Mucosa of descending colon (tissue), 3 donors: ENCODE measurements around the gene SLX9. TPM values are rescaled to one million over a fixed set of nuclear protein-coding genes. Genes with fewer than 3 reads are reported as not detected.
"Not testable (repeated sequence)": the region's sequence is repeated elsewhere in the genome, so short reads cannot be mapped to it uniquely, and the experiment has no call there.

Experiments used
- ATAC-seq: fragments of 200-7000 bp; cut with Tn5 transposase; one replicate; pipeline ENCODE4 v1.9.1; 2020; ENCODE audit warnings: mild to moderate bottlenecking, moderate library complexity
- DNase-seq, 3 donors: peaks; one replicate each; pipeline ENCODE4 v3.0.0-alpha.2; 2020
- H3K36me3 ChIP-seq: fragments of 200-600 bp; one replicate; pipeline ENCODE4 v1.8.0; 2021; ENCODE audit warnings: low read depth, mild to moderate bottlenecking
- H3K4me1 ChIP-seq: fragments of 200-600 bp; one replicate; pipeline ENCODE4 v1.8.0; 2021; ENCODE audit warnings: low read depth, mild to moderate bottlenecking
- H3K4me3 ChIP-seq: fragments of 200-600 bp; one replicate; pipeline ENCODE4 v1.8.0; 2021; ENCODE audit warnings: mild to moderate bottlenecking
- H3K9me3 ChIP-seq: fragments of 200-600 bp; one replicate; pipeline ENCODE4 v1.8.0; 2021; ENCODE audit warnings: mild to moderate bottlenecking
- CTCF ChIP-seq: fragments of 200-600 bp; IDR thresholded peaks from one replicate; pipeline ENCODE4 v1.8.0; 2022; ENCODE audit warnings: antibody characterized with exemption, mild to moderate bottlenecking
- intact Hi-C, 2 donors: fragments of 100-400 bp; cut with DNase I in 1 of 2; cut with micrococcal nuclease in 1 of 2; formaldehyde crosslinking; loops; one replicate each; pipeline versions ENCODE4 v1.11.0 to v1.11.1; 2022; cut with DNase I, micrococcal nuclease
- total RNA-seq, 3 donors: library from RNA; stranded (reverse); fragmentation: NEBNext Ultra II Directional in 2 of 3; extraction: Animal tissue kit (Norgen Biotek cat#: 25700) in 2 of 3; gene quantifications; one replicate each; pipeline versions ENCODE4 v1.2.1 to v1.2.4, GENCODE V29; 2021 to 2023
- donor health status: DM: no; HTN: no; CAD: no; lungs with moderate emphysema.
- donor health status: DM: no; HTN: no; CAD: no.
- donor health status: DM: no; HTN: yes; CAD: no.

The SLX9 gene
- total RNA-seq, 3 donors from 2014 or later = 19.8 to 42.2 (median 20.9) TPM

- H3K4me3 ChIP-seq = no peak overlapping the region
- intact Hi-C loops = no loop called here
- no peaks in the 10 kb centered on the region for H3K36me3 ChIP-seq
Observed at GRCh38 chr21:44911384-44912157, 28.3 kb upstream of the SLX9 start.

DNA sequence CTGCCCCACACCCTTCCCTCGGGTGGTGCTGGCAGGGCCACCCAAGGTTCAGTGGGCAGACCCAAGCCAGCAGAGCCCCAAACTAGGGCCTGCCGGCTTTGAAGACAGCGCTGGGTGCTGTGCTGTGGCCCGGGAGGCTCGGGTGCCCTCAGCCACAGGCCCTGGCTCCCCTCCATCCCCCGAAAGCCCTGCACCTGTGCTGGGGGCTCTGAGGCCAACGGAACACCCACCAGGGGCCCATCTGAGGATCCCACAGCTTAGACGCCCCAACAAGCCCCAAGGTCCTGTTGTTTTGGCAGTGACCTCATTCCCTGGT, 27.7 kb upstream of the SLX9 start:
- Histone ChIP-seq H3K36me3 (no peaks in the 10 kb centered on the region), H3K4me1 (peaks cover 10% of the 10 kb centered on the region), H3K9me3 (no peaks in the 10 kb centered on the region), H3K4me3 (no peak overlapping the region)
- intact Hi-C loops = no loop called here
- ATAC-seq (no peak), DNase-seq (peak in 1 of 3 donors; percentile 63)
- no peak for TF ChIP-seq CTCF

More at GRCh38 chr21:44911384-44912157, 28.3 kb upstream of the SLX9 start:
- peak; percentile 87 for ATAC-seq
- peaks cover 10% of the 10 kb centered on the region for H3K4me1 ChIP-seq
- TF ChIP-seq CTCF = peak; percentile 57
- H3K9me3 ChIP-seq = no peaks in the 10 kb centered on the region
- DNase-seq = peak; percentile 89 to 96 (median 94)

GRCh38 chr21:44912506-44913412, 27.1 kb upstream of the SLX9 start:
- H3K9me3 ChIP-seq, H3K4me1 ChIP-seq, ATAC-seq, intact Hi-C loops, H3K4me3 ChIP-seq, H3K36me3 ChIP-seq: not testable (repeated sequence)
- peak in 1 of 3 donors; percentile 51 for DNase-seq

DNA sequence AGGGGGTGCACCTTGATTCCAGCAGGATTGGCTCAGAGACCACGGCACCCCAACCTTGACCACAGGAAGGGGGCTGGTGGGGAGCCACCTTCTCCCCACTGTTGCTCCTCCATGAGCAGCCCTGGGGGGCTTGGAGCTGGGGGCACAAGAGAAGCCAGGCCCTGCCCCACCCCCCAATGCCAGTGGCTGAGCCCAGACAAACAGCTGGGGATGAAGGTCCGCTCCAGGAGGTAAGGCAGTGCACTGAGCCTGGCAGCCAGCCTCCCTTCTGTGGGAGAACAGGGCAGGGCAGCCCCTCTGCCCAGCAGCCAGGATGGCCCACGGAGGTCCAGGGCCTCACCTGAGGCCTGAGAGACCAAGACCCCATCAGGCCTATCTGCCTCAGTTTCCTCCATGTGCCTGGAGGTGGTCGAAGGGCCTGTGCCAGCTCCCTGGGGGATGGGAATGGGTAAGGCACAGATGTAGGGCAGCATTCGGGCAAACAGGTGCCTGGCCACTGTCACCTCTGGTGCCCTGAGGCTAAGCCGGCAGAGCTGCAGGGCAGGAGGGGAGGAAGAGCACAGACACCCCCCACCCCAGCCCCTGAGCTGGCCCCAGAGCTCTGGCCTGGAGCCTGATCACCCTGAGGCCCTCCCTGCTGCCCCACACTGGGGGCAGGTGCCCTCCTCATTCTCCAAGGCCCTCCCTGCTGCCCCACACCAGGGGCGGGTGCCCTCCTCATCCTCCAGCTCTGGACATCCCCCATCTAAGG, 26.2 kb upstream of the SLX9 start:
- no peak for ATAC-seq
- no peaks in the 10 kb centered on the region for H3K9me3 ChIP-seq
- peak in 1 of 3 donors; percentile 56 for DNase-seq
- TF ChIP-seq CTCF = no peak
- intact Hi-C loops = no loop called here
- no peaks in the 10 kb centered on the region for H3K36me3 ChIP-seq
- H3K4me3 ChIP-seq = no peak overlapping the region
- H3K4me1 ChIP-seq = peaks cover 10% of the 10 kb centered on the region

DNA sequence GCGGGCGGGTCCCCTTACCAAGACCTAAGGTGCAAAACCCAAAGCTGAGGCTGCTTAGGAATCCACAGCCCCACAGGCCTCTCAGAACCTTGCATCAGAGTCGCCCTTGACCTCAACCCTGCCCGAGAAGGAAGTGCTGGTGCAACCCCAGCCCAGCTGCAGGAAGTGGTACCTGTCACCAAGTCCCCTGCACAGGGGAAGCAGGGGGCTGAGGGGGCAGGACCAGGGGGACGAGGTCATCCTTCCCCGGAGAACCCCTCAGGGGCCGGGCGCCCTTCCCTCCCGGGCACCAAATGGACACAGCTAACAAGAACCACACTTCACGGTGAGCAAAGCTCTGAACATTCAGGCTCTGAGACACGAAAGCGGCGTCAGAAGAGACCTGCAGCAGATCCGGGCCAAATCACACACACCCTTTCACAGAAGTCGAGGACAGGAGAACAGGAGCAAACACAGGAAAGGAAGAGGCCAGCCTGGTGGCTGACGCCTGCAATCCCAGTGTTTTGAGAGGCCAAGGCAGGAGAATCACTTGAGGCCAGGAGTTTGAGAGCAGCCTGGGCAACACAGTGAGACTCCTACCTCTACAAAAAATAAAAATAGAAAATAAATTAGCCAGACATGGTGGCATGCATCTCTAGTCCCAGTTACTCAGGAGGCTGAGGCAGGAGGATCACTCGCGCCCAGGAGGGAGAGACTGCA, 25.5 kb upstream of the SLX9 start:
- Histone ChIP-seq H3K9me3 (no peaks in the 10 kb centered on the region), H3K4me1 (peaks cover 10% of the 10 kb centered on the region), H3K36me3 (no peaks in the 10 kb centered on the region), H3K4me3 (no peak overlapping the region)
- peak; percentile 39 for ATAC-seq
- intact Hi-C loops = no loop called here
- no peak for TF ChIP-seq CTCF
- peak in 1 of 3 donors; percentile 81 for DNase-seq
